ENCODE measurements around the gene CASP8. TPM values are rescaled to one million over a fixed set of nuclear protein-coding genes. Genes with fewer than 3 reads are reported as not detected.

The CASP8 gene
- total and polyA plus RNA-seq, 2 of the 8 experiments (the other 6 are each of a cell fraction or from before 2014, with no cell fraction given), result 2.3 to 3.6 TPM

GRCh38 chr2:201232467-201232815 lies 27.9 kb upstream of the CASP8 start:
- FAIRE-seq, result no peak
- H4K20me1 ChIP-seq (replicated peaks in 1 of 2; ENCODE audit: control insufficient read depth in 1 of 2, insufficient read depth in 2 of 2, low read length in 2 of 2), result no peaks in the 10 kb centered on the region
- H2BK12ac ChIP-seq (ENCODE audit: low read depth, low read length), result no peak overlapping the region
- no peak overlapping the region for H4K91ac ChIP-seq (replicated peaks; ENCODE audit: insufficient read length, low read length)
- no peak overlapping the region for H2BK20ac ChIP-seq (ENCODE audit: low read length)
- no peak overlapping the region for H3K27ac ChIP-seq (ENCODE audit: low read depth, low read length)
- no peak overlapping the region for H2BK15ac ChIP-seq (ENCODE audit: low read length)
- no peak overlapping the region for H4K8ac ChIP-seq (ENCODE audit: extremely low read depth, insufficient read depth, low read length)
- H3K14ac ChIP-seq (ENCODE audit: insufficient read length), result no peak overlapping the region
- no peaks in the 10 kb centered on the region; a peak in 1 of 7 replicates for H3K4me1 ChIP-seq (replicated peaks in 1 of 4; ENCODE audit: control insufficient read depth in 3 of 4, insufficient read depth in 4 of 4, low read length in 3 of 4)
- H3K9me3 ChIP-seq (ENCODE audit: insufficient read depth in 2 of 2, low read depth in 1 of 2, low read length in 1 of 2), result no peaks in the 10 kb centered on the region
- no peaks in the 10 kb centered on the region; a peak in 2 of 7 replicates for H3K27me3 ChIP-seq (replicated peaks in 1 of 4; ENCODE audit: control insufficient read depth in 3 of 4, extremely low read depth in 1 of 4, insufficient read depth in 3 of 4, low read length in 3 of 4)
- no peak overlapping the region for H3K4ac ChIP-seq (replicated peaks; ENCODE audit: insufficient read length, low read depth, low read length)
- H2AK5ac ChIP-seq (ENCODE audit: low read depth, low read length), result no peak overlapping the region
- H2BK5ac ChIP-seq (ENCODE audit: low read depth, low read length), result no peak overlapping the region
- no peak for DNase-seq (ENCODE audit: low read depth in 1 of 2, low spot score in 2 of 2)
- no peak overlapping the region for H2AFZ ChIP-seq (ENCODE audit: low read length)
- no peak overlapping the region for H3K56ac ChIP-seq (replicated peaks; ENCODE audit: insufficient read length, low read depth, low read length)
- WGBS, 2 experiments (ENCODE audit: extremely low coverage in 1 of 2, insufficient coverage in 1 of 2, insufficient read length in 1 of 2, insufficient replicate concordance in 2 of 2, low coverage in 1 of 2, low lambda C conversion rate in 2 of 2, missing lambda C conversion rate in 1 of 2), result 71% methylated on average over 3 of the region's 3 CpGs; no CpG with 5 or more reads in 1 of the 2 experiments
- no peak overlapping the region for H4K5ac ChIP-seq (ENCODE audit: insufficient read length, low read depth, low read length)
- H3K4me2 ChIP-seq (ENCODE audit: insufficient read depth in 1 of 2, low read depth in 2 of 2, low read length in 2 of 2), result no peak overlapping the region
- ChIA-PET POLR2A (ENCODE audit: partially characterized antibody) (interaction anchor here (0.7 to 2.1 kb wide), 4 partner anchors 11 to 219 kb away, joined by 3 to 9 read pairs (median 6); partner anchors contain the start of genes CASP10, STRADB and TRAK2), CTCF (ENCODE audit: partially characterized antibody) (interaction anchor here (0.6 to 3.3 kb wide), 67 partner anchors 10 to 1262 kb away, joined by 3 to 42 read pairs (median 4); partner anchors contain the start of genes CASP10, CFLAR, FLACC1 and ORC2)
- no peak overlapping the region for H2BK120ac ChIP-seq (replicated peaks; ENCODE audit: low read depth, low read length)
- no peaks in the 10 kb centered on the region; the same call in 1 of the 2 replicates for H3K23me2 ChIP-seq (ENCODE audit: low read depth, low read length)
- no peak overlapping the region for H3K4me3 ChIP-seq (ENCODE audit: extremely low read depth in 1 of 4, insufficient read depth in 2 of 4, low read depth in 3 of 4, low read length in 4 of 4)
- H3K9ac ChIP-seq (replicated peaks in 1 of 4; ENCODE audit: extremely low read depth in 1 of 4, low read depth in 3 of 4, low read length in 3 of 4), result no peak overlapping the region
- H3K23ac ChIP-seq (ENCODE audit: insufficient read length), result no peak overlapping the region
- no peaks in the 10 kb centered on the region for H3K36me3 ChIP-seq (ENCODE audit: control insufficient read depth in 2 of 4, insufficient read depth in 4 of 4, low read length in 3 of 4)
- no peaks in the 10 kb centered on the region for H3K79me1 ChIP-seq (ENCODE audit: low read depth, low read length)
- H3K18ac ChIP-seq (ENCODE audit: extremely low read depth, low read length), result no peak overlapping the region
- no peaks in the 10 kb centered on the region for H3K79me2 ChIP-seq (ENCODE audit: control insufficient read depth in 1 of 2, insufficient read depth in 2 of 2, low read length in 2 of 2)
- TF ChIP-seq E2F6 (IDR thresholded peaks at IDR 0.05), result no peak
- TF ChIP-seq BCL11A (IDR thresholded peaks at IDR 0.05; ENCODE audit: low read depth in 2 of 2, low read length in 2 of 2), result no peak
- no peak for TF ChIP-seq KDM4A (IDR thresholded peaks at IDR 0.05; ENCODE audit: low read depth, low read length, severe bottlenecking)
- no peak for TF ChIP-seq SP1 (IDR thresholded peaks at IDR 0.05; ENCODE audit: low read depth, low read length)
- TF ChIP-seq POU5F1 (IDR thresholded peaks at IDR 0.05; ENCODE audit: low read depth, low read length), result no peak
- TF ChIP-seq SRF (IDR thresholded peaks at IDR 0.05; ENCODE audit: low read depth, low read length), result no peak
- no peak for TF ChIP-seq SP2 (IDR thresholded peaks at IDR 0.05; ENCODE audit: low read length)
- TF ChIP-seq POLR2AphosphoS5 (IDR thresholded peaks at IDR 0.05; ENCODE audit: low read depth, low read length), result no peak
- TF ChIP-seq, protein P1, sequence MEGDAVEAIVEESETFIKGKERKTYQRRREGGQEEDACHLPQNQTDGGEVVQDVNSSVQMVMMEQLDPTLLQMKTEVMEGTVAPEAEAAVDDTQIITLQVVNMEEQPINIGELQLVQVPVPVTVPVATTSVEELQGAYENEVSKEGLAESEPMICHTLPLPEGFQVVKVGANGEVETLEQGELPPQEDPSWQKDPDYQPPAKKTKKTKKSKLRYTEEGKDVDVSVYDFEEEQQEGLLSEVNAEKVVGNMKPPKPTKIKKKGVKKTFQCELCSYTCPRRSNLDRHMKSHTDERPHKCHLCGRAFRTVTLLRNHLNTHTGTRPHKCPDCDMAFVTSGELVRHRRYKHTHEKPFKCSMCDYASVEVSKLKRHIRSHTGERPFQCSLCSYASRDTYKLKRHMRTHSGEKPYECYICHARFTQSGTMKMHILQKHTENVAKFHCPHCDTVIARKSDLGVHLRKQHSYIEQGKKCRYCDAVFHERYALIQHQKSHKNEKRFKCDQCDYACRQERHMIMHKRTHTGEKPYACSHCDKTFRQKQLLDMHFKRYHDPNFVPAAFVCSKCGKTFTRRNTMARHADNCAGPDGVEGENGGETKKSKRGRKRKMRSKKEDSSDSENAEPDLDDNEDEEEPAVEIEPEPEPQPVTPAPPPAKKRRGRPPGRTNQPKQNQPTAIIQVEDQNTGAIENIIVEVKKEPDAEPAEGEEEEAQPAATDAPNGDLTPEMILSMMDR (IDR thresholded peaks at IDR 0.05; ENCODE audit: control extremely low read depth in 1 of 3, insufficient read depth in 1 of 3, low read depth in 1 of 3, low read length in 3 of 3), result no peak
- TF ChIP-seq ASH2L (IDR thresholded peaks at IDR 0.05; ENCODE audit: low read length), result no peak
